ENCODE results near the gene PRKCI.

DNA sequence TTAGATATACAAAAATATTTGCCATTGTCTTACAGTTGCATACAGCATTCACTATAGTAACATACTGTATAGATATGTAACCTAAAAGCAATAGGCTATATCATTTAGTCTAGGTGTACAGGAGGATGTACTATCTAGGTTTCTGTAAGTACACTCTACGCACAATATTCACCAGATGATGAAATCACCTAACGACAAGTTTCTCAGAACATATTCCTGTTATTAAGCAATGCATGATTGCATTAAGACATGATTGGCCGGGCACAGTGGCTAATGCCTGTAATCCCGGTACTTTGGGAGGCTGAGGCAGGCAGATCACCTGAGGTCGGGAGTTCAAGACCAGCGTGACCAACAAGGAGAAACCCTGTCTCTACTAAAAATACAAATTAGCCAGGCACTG, 14.5 kb upstream of the PRKCI start:
- no peak for TF ChIP-seq ZNF274 (IDR thresholded peaks at IDR 0.05; ENCODE audit: low read depth, low read length)
- no peak for TF ChIP-seq YY1 (IDR thresholded peaks at IDR 0.05; ENCODE audit: insufficient read depth, insufficient read length)
- no peak for TF ChIP-seq SUZ12 (IDR thresholded peaks at IDR 0.05; ENCODE audit: extremely low read depth, insufficient read depth, insufficient read length)

All from NT2/D1 (cell line).